ENCODE results near the gene GJB4.

GRCh38 chr1:34721241-34721640 is 38.3 kb upstream of the GJB4 start:
- TF ChIP-seq EP300 (IDR thresholded peaks at IDR 0.05; ENCODE audit: borderline replicate concordance), result no peak
- no peak for TF ChIP-seq ZBTB7A (IDR thresholded peaks at IDR 0.05; ENCODE audit: low read depth)
- TF ChIP-seq TAF1 (IDR thresholded peaks at IDR 0.05; ENCODE audit: low read depth), result no peak
